GM21381 (cell line): ENCODE results near the gene MOB1A.

Experiments
- ATAC-seq: cut with Tn5 transposase; IDR thresholded peaks from one replicate; pipeline ENCODE4 v1.9.1; 2021; ENCODE audit warnings: mild to moderate bottlenecking, moderate library complexity; ENCODE audit not compliant: unreplicated experiment

MOB1A gene

GRCh38 chr2:74109551-74109950, 69.1 kb downstream of the MOB1A start:
- ATAC-seq, result no peak

DNA sequence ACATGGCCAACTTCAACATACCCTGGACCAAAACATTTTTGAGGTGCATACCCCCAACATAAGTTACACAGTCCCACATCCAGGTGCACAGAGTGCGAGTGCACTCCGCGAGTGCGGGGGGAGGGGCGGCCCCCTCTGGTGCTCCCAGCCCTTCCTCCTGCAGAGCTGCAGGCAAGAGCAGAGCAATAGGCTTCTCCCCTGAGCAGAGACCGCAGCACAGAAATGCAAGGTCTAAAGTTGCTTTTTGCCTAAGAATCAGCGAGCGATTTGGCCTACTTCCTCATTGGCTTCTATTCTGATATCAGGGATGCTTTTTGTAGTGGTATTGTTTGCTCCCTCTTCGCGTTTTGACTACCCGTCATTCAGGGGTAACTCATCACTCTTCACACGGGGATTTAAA, 71.6 kb downstream of the MOB1A start:
- ATAC-seq, result no peak

DNA sequence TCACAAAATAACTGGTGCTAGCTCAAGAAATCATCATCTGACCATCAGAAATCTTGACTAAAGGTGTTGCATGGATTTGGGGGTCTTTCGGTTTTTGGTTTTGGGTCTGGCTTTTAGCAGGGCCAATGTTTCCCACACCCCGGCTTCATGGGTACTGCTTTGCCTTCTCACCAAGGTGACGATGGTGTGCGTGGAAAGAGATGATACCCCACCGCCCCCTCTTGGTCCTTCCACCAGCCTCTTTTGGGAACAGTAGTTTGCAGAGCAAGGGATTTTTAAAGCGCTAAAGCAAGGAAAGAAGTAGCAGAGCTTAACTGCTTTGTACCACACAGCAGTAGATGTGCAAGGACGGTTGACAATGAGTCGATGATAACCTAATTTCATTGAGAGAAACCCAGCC, 73.3 kb downstream of the MOB1A start:
- no peak for ATAC-seq

DNA sequence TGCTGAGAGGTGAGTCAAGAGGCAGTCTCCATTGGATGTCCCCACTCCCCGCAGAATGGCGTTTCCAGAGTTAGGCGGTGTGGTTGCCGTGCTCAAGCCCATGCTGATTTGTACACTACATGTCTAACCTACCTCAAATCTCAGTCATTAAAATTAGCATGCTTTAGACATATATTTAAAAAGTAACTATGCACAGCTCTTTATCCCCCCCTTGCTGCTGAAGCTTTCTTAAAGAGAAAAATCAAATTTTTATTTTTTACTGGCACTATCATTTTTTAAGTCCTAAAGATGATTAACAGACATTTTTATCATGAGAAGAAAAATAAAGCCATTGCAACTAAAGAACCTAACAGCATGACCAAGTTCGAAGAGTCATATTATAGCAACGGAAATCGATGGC, 73.8 kb downstream of the MOB1A start:
- no peak for ATAC-seq

DNA sequence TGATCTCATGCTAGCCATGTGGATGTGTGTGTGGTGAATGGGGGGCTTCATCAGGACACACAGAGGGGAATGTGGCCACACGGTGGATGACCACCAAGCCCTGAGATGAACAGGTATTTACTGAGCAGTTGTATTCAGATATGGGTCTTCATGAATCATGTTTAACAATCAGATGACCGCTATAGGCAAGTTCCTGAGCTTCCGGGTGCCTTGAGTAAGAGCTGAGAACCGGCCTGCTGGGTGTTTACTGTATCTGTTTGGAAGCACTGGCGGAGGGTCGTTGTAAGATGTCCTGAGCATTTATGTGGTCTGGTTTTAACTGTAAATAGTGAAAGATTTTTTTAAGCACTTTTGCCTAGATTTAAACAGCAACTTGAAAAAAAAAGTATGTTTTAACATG, 74.9 kb downstream of the MOB1A start:
- no peak for ATAC-seq
